Ishikawa (cell line): Measurements from ENCODE around the gene OR6K6.

Experiments
- CEBPB ChIP-seq: IDR thresholded peaks from 2 replicates; pipeline ENCODE4 v1.6.1; 2012
- CREB1 ChIP-seq: IDR thresholded peaks from 2 replicates; pipeline ENCODE4 v1.6.1; 2012; ENCODE audit warnings: low read depth
- EGR1 ChIP-seq: IDR thresholded peaks from 2 replicates; pipeline ENCODE4 v1.6.1; 2012
- EP300 ChIP-seq: IDR thresholded peaks from 2 replicates; pipeline ENCODE4 v1.6.1; 2012; ENCODE audit warnings: borderline replicate concordance
- FOXM1 ChIP-seq: IDR thresholded peaks from 2 replicates; pipeline ENCODE4 v1.6.1; 2012; ENCODE audit warnings: low read depth, borderline replicate concordance
- NFIC ChIP-seq: IDR thresholded peaks from 2 replicates; pipeline ENCODE4 v1.6.1; 2012
- RAD21 ChIP-seq: IDR thresholded peaks from 2 replicates; pipeline ENCODE4 v1.6.1; 2012; ENCODE audit warnings: low read depth
- TAF1 ChIP-seq: IDR thresholded peaks from 2 replicates; pipeline ENCODE4 v1.6.1; 2012; ENCODE audit warnings: low read depth, mild to moderate bottlenecking
- TCF12 ChIP-seq: IDR thresholded peaks from 2 replicates; pipeline ENCODE4 v1.6.1; 2012; ENCODE audit warnings: low read depth
- TEAD4 ChIP-seq: IDR thresholded peaks from 2 replicates; pipeline ENCODE4 v1.6.1; 2012
- USF1 ChIP-seq: IDR thresholded peaks from 2 replicates; pipeline ENCODE4 v1.6.1; 2012
- YY1 ChIP-seq: IDR thresholded peaks from 2 replicates; pipeline ENCODE4 v1.6.1; 2012; ENCODE audit warnings: low read depth
- ZBTB7A ChIP-seq: IDR thresholded peaks from 2 replicates; pipeline ENCODE4 v1.6.1; 2012; ENCODE audit warnings: low read depth
- TF ChIP-seq, protein P1 (sequence below): IDR thresholded peaks from 2 replicates; pipeline ENCODE4 v1.6.1; 2012; ENCODE audit warnings: low read depth, mild to moderate bottlenecking
- TF ChIP-seq, protein P2 (sequence below): IDR thresholded peaks from 2 replicates; pipeline ENCODE4 v1.6.1; 2012

The OR6K6 gene

GRCh38 chr1:158793604-158794003 is 39.1 kb downstream of the OR6K6 start:
- TF ChIP-seq TAF1: no peak
- no peak for TF ChIP-seq TEAD4
- no peak for TF ChIP-seq CREB1
- TF ChIP-seq FOXM1: no peak
- no peak for TF ChIP-seq TCF12
- TF ChIP-seq, protein P1, sequence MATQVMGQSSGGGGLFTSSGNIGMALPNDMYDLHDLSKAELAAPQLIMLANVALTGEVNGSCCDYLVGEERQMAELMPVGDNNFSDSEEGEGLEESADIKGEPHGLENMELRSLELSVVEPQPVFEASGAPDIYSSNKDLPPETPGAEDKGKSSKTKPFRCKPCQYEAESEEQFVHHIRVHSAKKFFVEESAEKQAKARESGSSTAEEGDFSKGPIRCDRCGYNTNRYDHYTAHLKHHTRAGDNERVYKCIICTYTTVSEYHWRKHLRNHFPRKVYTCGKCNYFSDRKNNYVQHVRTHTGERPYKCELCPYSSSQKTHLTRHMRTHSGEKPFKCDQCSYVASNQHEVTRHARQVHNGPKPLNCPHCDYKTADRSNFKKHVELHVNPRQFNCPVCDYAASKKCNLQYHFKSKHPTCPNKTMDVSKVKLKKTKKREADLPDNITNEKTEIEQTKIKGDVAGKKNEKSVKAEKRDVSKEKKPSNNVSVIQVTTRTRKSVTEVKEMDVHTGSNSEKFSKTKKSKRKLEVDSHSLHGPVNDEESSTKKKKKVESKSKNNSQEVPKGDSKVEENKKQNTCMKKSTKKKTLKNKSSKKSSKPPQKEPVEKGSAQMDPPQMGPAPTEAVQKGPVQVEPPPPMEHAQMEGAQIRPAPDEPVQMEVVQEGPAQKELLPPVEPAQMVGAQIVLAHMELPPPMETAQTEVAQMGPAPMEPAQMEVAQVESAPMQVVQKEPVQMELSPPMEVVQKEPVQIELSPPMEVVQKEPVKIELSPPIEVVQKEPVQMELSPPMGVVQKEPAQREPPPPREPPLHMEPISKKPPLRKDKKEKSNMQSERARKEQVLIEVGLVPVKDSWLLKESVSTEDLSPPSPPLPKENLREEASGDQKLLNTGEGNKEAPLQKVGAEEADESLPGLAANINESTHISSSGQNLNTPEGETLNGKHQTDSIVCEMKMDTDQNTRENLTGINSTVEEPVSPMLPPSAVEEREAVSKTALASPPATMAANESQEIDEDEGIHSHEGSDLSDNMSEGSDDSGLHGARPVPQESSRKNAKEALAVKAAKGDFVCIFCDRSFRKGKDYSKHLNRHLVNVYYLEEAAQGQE: no peak
- TF ChIP-seq YY1: no peak
- no peak for TF ChIP-seq EGR1
- TF ChIP-seq, protein P2, sequence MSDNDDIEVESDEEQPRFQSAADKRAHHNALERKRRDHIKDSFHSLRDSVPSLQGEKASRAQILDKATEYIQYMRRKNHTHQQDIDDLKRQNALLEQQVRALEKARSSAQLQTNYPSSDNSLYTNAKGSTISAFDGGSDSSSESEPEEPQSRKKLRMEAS: no peak
- no peak for TF ChIP-seq EP300

DNA sequence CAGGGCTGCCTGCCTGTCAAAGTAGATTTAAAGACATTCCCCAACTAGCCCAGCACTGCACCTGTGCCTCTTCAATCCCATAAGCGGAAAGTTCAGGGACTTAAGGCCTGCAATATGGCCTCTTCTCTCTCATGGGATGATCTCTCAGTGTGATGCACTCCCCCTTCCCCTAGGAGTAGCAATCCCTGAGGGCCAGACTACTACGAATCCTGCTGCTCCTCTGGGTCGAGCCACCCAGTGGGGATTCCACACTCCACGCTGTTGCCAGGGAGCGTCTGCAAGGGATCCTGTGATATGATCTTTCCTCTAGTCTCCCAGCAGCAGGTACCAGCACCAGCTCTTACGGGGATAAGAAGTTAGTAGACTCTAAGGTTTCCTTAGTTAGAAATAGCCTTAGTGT is 39.7 kb downstream of the OR6K6 start:
- TF ChIP-seq EP300 (no peak), TEAD4 (no peak), YY1 (no peak), ZBTB7A (no peak), CREB1 (no peak), RAD21 (no peak), TAF1 (no peak), TCF12 (no peak), CEBPB (no peak), USF1 (no peak)
- TF ChIP-seq, protein P1: no peak

DNA sequence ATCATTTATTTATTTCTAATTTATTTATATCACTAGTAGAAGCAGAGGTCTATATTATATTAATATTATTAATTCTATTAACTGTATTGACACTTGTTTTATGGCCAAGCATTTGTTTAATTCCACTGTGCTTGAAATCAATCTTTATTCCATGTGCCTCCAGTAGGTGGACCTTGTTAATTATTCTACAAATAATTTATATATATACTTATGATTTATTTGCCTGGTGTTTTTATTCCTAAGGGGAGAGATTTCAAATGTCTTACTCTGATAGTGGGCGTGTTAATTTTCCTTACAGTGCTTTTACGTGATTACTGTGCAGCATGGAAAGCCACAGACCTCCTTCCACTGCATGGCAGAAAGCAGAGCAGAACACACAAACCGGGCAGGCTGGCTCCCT is 44.0 kb downstream of the OR6K6 start:
- TF ChIP-seq EGR1: no peak
- TF ChIP-seq TEAD4: no peak
- TF ChIP-seq, protein P2: no peak
- TF ChIP-seq ZBTB7A: no peak
- no peak for TF ChIP-seq TAF1
- TF ChIP-seq NFIC: no peak
- TF ChIP-seq CREB1: no peak
- TF ChIP-seq, protein P1: no peak
- TF ChIP-seq RAD21: no peak
- no peak for TF ChIP-seq USF1
- no peak for TF ChIP-seq FOXM1
- no peak for TF ChIP-seq TCF12
- TF ChIP-seq EP300: no peak
- no peak for TF ChIP-seq YY1
- TF ChIP-seq CEBPB: no peak

DNA sequence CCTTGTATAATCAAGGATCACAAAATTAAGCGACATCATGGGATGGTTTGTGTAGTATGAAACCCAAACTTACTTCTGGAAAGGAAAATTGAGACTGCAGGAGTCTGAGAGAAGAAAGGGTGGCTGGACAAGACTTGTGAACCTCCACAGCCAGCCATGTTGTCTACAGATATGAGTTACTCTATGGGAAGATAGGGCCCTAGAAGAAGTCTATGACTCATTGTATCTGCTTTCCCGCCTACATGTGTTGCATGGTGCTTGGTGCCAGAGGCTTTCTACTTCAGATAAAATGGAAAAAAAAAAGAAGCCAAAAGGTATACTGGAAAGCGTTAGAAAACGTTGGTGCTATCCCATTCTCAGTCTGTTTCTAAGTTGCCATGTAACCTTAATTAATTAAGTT is 45.2 kb downstream of the OR6K6 start:
- TF ChIP-seq, protein P2: no peak
- TF ChIP-seq YY1: no peak
- no peak for TF ChIP-seq USF1
- no peak for TF ChIP-seq EP300
- no peak for TF ChIP-seq TCF12
- TF ChIP-seq CREB1: no peak
- no peak for TF ChIP-seq NFIC
- no peak for TF ChIP-seq ZBTB7A
- no peak for TF ChIP-seq RAD21
- TF ChIP-seq CEBPB: no peak
- TF ChIP-seq TAF1: no peak
- TF ChIP-seq, protein P1: no peak
- no peak for TF ChIP-seq EGR1
- TF ChIP-seq FOXM1: no peak
